Hepatocyte (in vitro differentiated cells): ENCODE measurements around the gene BRD4. TPM values are rescaled to one million over a fixed set of nuclear protein-coding genes. Genes with fewer than 3 reads are reported as not detected.

Experiments used
- DNase-seq: peaks from one replicate; pipeline ENCODE4 v3.0.0-alpha.2; 2016; ENCODE audit warnings: low spot score
- H2AFZ ChIP-seq: fragments of 200-600 bp; sonication (generic); 2 replicates; pipeline ENCODE4 v1.6.0; 2016; ENCODE audit warnings: antibody characterized with exemption, mild to moderate bottlenecking
- H3K27ac ChIP-seq: fragments of 200-600 bp; sonication (generic); 2 replicates; pipeline ENCODE4 v1.5.1; 2016; ENCODE audit warnings: mild to moderate bottlenecking
- H3K27me3 ChIP-seq: fragments of 200-600 bp; sonication (generic); 2 replicates; pipeline ENCODE4 v1.6.1; 2016
- H3K36me3 ChIP-seq: fragments of 200-600 bp; sonication (generic); replicated peaks from 2 replicates; pipeline ENCODE4 v1.5.1; 2016; ENCODE audit warnings: low read depth; ENCODE audit not compliant: insufficient read depth
- H3K4me1 ChIP-seq: fragments of 200-600 bp; sonication (generic); 2 replicates; pipeline ENCODE4 v1.5.1; 2016; ENCODE audit warnings: mild to moderate bottlenecking, moderate library complexity; ENCODE audit not compliant: insufficient read depth
- H3K4me2 ChIP-seq: fragments of 200-600 bp; sonication (generic); 2 replicates; pipeline ENCODE4 v1.6.0; 2016
- H3K4me3 ChIP-seq: fragments of 200-600 bp; sonication (generic); 2 replicates; pipeline ENCODE4 v1.5.1; 2016; ENCODE audit warnings: mild to moderate bottlenecking
- H3K79me2 ChIP-seq: fragments of 200-600 bp; sonication (generic); 2 replicates; pipeline ENCODE4 v1.6.0; 2017; ENCODE audit warnings: mild to moderate bottlenecking
- H3K9me2 ChIP-seq: fragments of 200-600 bp; sonication (generic); replicated peaks from 2 replicates; pipeline ENCODE4 v1.6.0; 2017; ENCODE audit warnings: mild to moderate bottlenecking; ENCODE audit not compliant: insufficient read depth
- H3K9me3 ChIP-seq: fragments of 200-600 bp; sonication (generic); 2 replicates; pipeline ENCODE4 v1.5.1; 2016; ENCODE audit warnings: low read depth, mild to moderate bottlenecking
- H4K20me1 ChIP-seq: fragments of 200-600 bp; sonication (generic); 2 replicates; pipeline ENCODE4 v1.6.0; 2016; ENCODE audit warnings: mild to moderate bottlenecking; ENCODE audit not compliant: insufficient read depth, poor library complexity, severe bottlenecking
- CTCF ChIP-seq: fragments of 200-600 bp; sonication (generic); IDR thresholded peaks from 2 replicates; pipeline ENCODE4 v1.5.1; 2016; ENCODE audit warnings: antibody characterized with exemption, mild to moderate bottlenecking; ENCODE audit not compliant: poor library complexity
- EZH2 ChIP-seq: fragments of 200-600 bp; sonication (generic); IDR thresholded peaks from 2 replicates; pipeline ENCODE4 v1.6.1; 2016; ENCODE audit warnings: antibody characterized with exemption, mild to moderate bottlenecking, borderline replicate concordance
- EZH2phosphoT487 ChIP-seq: fragments of 200-600 bp; sonication (generic); IDR thresholded peaks from one replicate; pipeline ENCODE4 v1.6.1; 2018; ENCODE audit warnings: antibody characterized with exemption, mild to moderate bottlenecking, low read depth, moderate library complexity; ENCODE audit not compliant: unreplicated experiment, severe bottlenecking
- WGBS: methylation state at CpG from one replicate; pipeline ENCODE4 v1.1.6; 2016; ENCODE audit warnings: low lambda C conversion rate; ENCODE audit errors: missing lambda C conversion rate; 5-methylcytosine and 5-hydroxymethylcytosine counted together
- polyA plus RNA-seq: library from polyadenylated mRNA; unstranded; fragments of >200 nt; fragmentation: Nextera tagmentation; extraction: Ambion mirVana; gene quantifications from 2 replicates; pipeline ENCODE4 v1.2.1, GENCODE V29; 2016
- small RNA-seq: library from RNA; depleted of rRNA; stranded (forward); fragments of <200 nt; gene quantifications from one replicate; pipeline ENCODE3, GENCODE V24; 2014
- total RNA-seq: library from RNA; depleted of rRNA; stranded (reverse); fragments of >200 nt; gene quantifications from 2 replicates; pipeline ENCODE4 v1.2.3, GENCODE V29; 2014

Gene BRD4
- total and polyA plus RNA-seq, 2 experiments from 2014 or later = 18.0 to 88.4 TPM

- no peak for DNase-seq
- H3K4me1 ChIP-seq = no peaks in the 10 kb centered on the region
- WGBS = 98% methylated on average over 35 of the region's 38 CpGs
Measured at GRCh38 chr19:15187026-15188007, 145.0 kb downstream of the BRD4 start.

More at GRCh38 chr19:15187026-15188007, 145.0 kb downstream of the BRD4 start:
- Histone ChIP-seq H3K4me3 (no peak overlapping the region), H3K36me3 (no peaks in the 10 kb centered on the region), H3K9me2 (no peaks in the 10 kb centered on the region), H3K4me2 (no peak overlapping the region), H3K27me3 (no peaks in the 10 kb centered on the region), H3K9me3 (no peaks in the 10 kb centered on the region), H2AFZ (no peak overlapping the region), H4K20me1 (no peaks in the 10 kb centered on the region), H3K79me2 (no peaks in the 10 kb centered on the region), H3K27ac (no peak overlapping the region)
- TF ChIP-seq CTCF (no peak), EZH2 (no peak), EZH2phosphoT487 (no peak)

Small RNA genes within 50 kb of the gene (small RNA-seq; reads per million reads assigned to genes)
- gene AC005776.1 = not detected

Other genes starting within 250 kb of the BRD4 start
- 14.5 and 17.8 TPM in 2 replicates for gene SYDE1, start 225.1 kb downstream of the BRD4 start, total RNA-seq
- 15.2 and 18.5 TPM in 2 replicates for gene SYDE1, start 225.1 kb downstream of the BRD4 start, polyA plus RNA-seq
- gene NOTCH3, start 131.5 kb downstream of the BRD4 start, total RNA-seq = 17.2 and 25.2 TPM in 2 replicates
- gene NOTCH3, start 131.5 kb downstream of the BRD4 start, polyA plus RNA-seq = 30.0 and 34.8 TPM in 2 replicates
- 0.36 and 1.6 TPM in 2 replicates for gene EPHX3, start 100.1 kb downstream of the BRD4 start, total RNA-seq
- 3.5 and 3.6 TPM in 2 replicates for gene EPHX3, start 100.1 kb downstream of the BRD4 start, polyA plus RNA-seq
- 18.6 and 20.0 TPM in 2 replicates for gene AKAP8, start 47.2 kb upstream of the BRD4 start, total RNA-seq
- 22.9 and 26.5 TPM in 2 replicates for gene AKAP8, start 47.2 kb upstream of the BRD4 start, polyA plus RNA-seq
- 88.7 and 93.8 TPM in 2 replicates for gene AKAP8L, start 86.4 kb upstream of the BRD4 start, total RNA-seq
- 155 and 181 TPM in 2 replicates for gene AKAP8L, start 86.4 kb upstream of the BRD4 start, polyA plus RNA-seq
- gene WIZ, start 117.4 kb upstream of the BRD4 start, total RNA-seq = 10.6 and 18.6 TPM in 2 replicates
- gene WIZ, start 117.4 kb upstream of the BRD4 start, polyA plus RNA-seq = 24.5 and 34.9 TPM in 2 replicates
- gene RASAL3, start 132.0 kb upstream of the BRD4 start, total RNA-seq = 0.07 TPM in 1 of 2 replicates, not detected in the other
- gene RASAL3, start 132.0 kb upstream of the BRD4 start, polyA plus RNA-seq = 0.12 and 0.23 TPM in 2 replicates
- gene PGLYRP2, start 147.0 kb upstream of the BRD4 start, total RNA-seq = 0.16 TPM in 1 of 2 replicates, not detected in the other
- not detected in 2 replicates for gene PGLYRP2, start 147.0 kb upstream of the BRD4 start, polyA plus RNA-seq
- not detected in 2 replicates for gene CYP4F22, start 176.0 kb upstream of the BRD4 start, total RNA-seq
- gene CYP4F22, start 176.0 kb upstream of the BRD4 start, polyA plus RNA-seq = not detected in 2 replicates